ENCODE results near the gene PLEKHH3.

DNA sequence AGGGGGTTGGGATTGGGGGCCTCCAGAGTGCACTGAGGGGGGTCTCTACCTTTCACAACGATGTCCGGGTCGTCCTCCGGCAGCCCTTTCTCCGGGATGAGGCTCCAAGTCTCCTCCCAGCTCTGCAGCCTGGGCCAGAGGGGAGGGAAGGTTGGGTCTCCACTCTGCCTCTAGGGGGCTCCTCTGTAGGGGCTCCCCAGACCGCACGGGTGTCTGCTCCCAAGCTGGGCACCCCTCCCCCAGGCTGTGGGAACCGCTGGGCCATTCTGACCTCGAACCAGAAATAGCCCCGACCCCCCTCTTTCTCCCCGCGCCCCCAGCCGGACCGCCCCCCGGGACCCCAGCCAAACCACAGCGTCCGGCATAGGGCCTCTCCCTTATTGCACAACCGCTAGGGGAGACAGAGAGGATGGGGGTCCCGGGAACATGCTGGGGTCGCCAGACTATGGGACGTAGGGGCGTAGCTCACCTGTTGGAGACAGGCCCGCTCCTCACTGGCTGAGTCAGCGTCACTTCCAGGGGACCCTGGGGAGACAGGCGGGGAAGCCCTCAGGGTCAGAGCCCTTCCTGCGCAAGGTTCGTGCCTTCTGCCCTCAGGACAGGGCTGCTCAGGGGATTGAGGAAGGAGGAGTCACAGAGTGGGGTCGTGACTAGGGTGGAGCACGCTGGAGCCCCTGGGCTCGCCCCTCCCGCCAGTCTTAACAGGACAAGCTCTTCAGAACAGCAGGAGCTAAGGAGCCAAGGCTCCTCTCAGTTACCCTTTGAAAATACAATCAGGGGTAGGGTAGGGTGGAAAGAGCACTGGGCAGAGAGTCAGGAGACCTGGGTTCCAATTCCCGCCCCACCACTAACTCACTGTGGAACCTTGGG, 2.7 kb downstream of the PLEKHH3 start:
- TF ChIP-seq POLR2A (IDR thresholded peaks at IDR 0.05; ENCODE audit: low read depth, low read length), result no peak
- no peak for TF ChIP-seq TAF1 (IDR thresholded peaks at IDR 0.05; ENCODE audit: low read depth, low read length)
- no peak for TF ChIP-seq SPI1 (IDR thresholded peaks at IDR 0.05; ENCODE audit: low read depth, low read length)
- no peak for TF ChIP-seq POLR2AphosphoS5 (IDR thresholded peaks at IDR 0.05; ENCODE audit: low read depth, low read length)
- no peak for TF ChIP-seq PAX5 (IDR thresholded peaks at IDR 0.05; ENCODE audit: insufficient read depth, low read length, severe bottlenecking)
- no peak for TF ChIP-seq POU2F2 (IDR thresholded peaks at IDR 0.05; ENCODE audit: low read depth, low read length)
